ENCODE measurements around the gene SERINC4.

GRCh38 chr15:43775411-43775965, 24.5 kb downstream of the SERINC4 start:
- TF ChIP-seq CTCF (IDR thresholded peaks at IDR 0.05; ENCODE audit: insufficient read depth, low read length) (no peak), POLR2AphosphoS5 (IDR thresholded peaks at IDR 0.05; ENCODE audit: low read depth) (no peak), GABPA (IDR thresholded peaks at IDR 0.05; ENCODE audit: low read depth) (no peak), SPI1 (IDR thresholded peaks at IDR 0.05; ENCODE audit: borderline replicate concordance, low read depth) (no peak)
- TF ChIP-seq, protein P1, sequence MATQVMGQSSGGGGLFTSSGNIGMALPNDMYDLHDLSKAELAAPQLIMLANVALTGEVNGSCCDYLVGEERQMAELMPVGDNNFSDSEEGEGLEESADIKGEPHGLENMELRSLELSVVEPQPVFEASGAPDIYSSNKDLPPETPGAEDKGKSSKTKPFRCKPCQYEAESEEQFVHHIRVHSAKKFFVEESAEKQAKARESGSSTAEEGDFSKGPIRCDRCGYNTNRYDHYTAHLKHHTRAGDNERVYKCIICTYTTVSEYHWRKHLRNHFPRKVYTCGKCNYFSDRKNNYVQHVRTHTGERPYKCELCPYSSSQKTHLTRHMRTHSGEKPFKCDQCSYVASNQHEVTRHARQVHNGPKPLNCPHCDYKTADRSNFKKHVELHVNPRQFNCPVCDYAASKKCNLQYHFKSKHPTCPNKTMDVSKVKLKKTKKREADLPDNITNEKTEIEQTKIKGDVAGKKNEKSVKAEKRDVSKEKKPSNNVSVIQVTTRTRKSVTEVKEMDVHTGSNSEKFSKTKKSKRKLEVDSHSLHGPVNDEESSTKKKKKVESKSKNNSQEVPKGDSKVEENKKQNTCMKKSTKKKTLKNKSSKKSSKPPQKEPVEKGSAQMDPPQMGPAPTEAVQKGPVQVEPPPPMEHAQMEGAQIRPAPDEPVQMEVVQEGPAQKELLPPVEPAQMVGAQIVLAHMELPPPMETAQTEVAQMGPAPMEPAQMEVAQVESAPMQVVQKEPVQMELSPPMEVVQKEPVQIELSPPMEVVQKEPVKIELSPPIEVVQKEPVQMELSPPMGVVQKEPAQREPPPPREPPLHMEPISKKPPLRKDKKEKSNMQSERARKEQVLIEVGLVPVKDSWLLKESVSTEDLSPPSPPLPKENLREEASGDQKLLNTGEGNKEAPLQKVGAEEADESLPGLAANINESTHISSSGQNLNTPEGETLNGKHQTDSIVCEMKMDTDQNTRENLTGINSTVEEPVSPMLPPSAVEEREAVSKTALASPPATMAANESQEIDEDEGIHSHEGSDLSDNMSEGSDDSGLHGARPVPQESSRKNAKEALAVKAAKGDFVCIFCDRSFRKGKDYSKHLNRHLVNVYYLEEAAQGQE (IDR thresholded peaks at IDR 0.05; ENCODE audit: insufficient replicate concordance, low read depth), result no peak

Data from HL-60 (cell line).